Bronchial epithelial cell (primary cell): ENCODE measurements around the gene PLA2G4E. TPM values are rescaled to one million over a fixed set of nuclear protein-coding genes. Genes with fewer than 3 reads are reported as not detected.
A peak's percentile ranks its signal among the peaks of the same experiment; 100 is the strongest.

Experiments used
- DNase-seq: peaks from one replicate; pipeline ENCODE4 v3.0.0-alpha.2; 2010; ENCODE audit warnings: low read depth
- FAIRE-seq: peaks from 2 replicates; lab custom pipeline; 2011; peaks lifted over from hg19 to GRCh38; lab: Jason Lieb, UNC
- H3K27me3 ChIP-seq: 2 replicates; pipeline ENCODE4 v1.5.1; 2011; ENCODE audit warnings: low read length; ENCODE audit not compliant: control insufficient read depth, insufficient read depth
- H3K36me3 ChIP-seq: 2 replicates; pipeline ENCODE4 v1.5.1; 2011; ENCODE audit warnings: low read length; ENCODE audit not compliant: control insufficient read depth, insufficient read depth
- H3K4me3 ChIP-seq: 2 replicates; pipeline ENCODE4 v1.5.1; 2011; ENCODE audit warnings: mild to moderate bottlenecking, low read depth, low read length, control low read depth
- total RNA-seq: library from RNA; depleted of rRNA; stranded (reverse); fragments of >200 nt; gene quantifications from 2 replicates; pipeline ENCODE4 v1.2.1, GENCODE V29; 2014
- TF ChIP-seq, protein P1 (sequence below): IDR thresholded peaks from 2 replicates; pipeline ENCODE4 v1.5.1; 2011; ENCODE audit warnings: mild to moderate bottlenecking, moderate library complexity, low read length, control low read depth, inconsistent platforms; ENCODE audit not compliant: insufficient read depth, severe bottlenecking

The PLA2G4E gene
- total RNA-seq, 1 donor from 2014 or later: under 0.01 TPM

DNA sequence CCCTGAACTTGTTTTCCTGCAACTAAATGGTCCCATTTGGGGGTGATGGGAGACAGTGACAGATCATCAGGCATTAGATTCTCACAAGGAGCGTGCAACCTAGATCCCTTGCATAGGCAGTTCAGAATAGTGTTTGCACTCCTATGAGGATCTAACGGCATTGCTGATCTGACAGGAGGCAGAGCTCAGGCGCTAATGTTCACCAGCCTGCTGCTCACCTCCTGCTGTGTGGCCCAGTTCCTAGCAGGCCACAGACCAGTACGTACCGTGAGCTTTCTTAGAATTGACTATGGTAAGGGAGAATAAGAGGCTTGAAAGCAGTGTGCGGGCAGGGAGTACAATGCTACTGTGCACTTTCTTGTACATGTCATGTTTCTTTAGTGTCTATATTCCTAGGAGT lies 17.6 kb upstream of the PLA2G4E start:
- DNase-seq (no peak), FAIRE-seq (no peak)
- Histone ChIP-seq H3K36me3 (no peaks in the 10 kb centered on the region), H3K4me3 (no peak overlapping the region), H3K27me3 (no peaks in the 10 kb centered on the region)
- TF ChIP-seq, protein P1, sequence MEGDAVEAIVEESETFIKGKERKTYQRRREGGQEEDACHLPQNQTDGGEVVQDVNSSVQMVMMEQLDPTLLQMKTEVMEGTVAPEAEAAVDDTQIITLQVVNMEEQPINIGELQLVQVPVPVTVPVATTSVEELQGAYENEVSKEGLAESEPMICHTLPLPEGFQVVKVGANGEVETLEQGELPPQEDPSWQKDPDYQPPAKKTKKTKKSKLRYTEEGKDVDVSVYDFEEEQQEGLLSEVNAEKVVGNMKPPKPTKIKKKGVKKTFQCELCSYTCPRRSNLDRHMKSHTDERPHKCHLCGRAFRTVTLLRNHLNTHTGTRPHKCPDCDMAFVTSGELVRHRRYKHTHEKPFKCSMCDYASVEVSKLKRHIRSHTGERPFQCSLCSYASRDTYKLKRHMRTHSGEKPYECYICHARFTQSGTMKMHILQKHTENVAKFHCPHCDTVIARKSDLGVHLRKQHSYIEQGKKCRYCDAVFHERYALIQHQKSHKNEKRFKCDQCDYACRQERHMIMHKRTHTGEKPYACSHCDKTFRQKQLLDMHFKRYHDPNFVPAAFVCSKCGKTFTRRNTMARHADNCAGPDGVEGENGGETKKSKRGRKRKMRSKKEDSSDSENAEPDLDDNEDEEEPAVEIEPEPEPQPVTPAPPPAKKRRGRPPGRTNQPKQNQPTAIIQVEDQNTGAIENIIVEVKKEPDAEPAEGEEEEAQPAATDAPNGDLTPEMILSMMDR: no peak

DNA sequence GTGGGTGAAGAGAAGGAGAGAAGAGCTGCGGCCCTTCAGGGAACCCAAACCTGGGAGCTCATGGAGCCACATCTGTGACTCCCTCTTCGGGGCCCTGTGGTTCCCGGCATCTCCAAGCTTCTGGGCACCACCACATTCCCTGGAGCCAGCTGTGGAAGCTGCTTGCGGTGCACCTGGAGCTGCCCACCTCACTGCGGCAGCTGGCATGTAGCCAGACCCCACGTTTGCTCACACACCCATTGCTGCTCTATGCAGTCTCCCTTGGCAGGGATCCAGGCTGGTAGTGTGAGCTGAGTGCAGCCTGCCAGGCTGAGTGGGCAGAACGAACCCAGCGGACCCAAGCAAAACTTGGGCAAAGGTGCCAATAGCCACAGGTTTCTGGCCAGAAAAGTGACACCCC lies 16.8 kb upstream of the PLA2G4E start:
- DNase-seq (peak; percentile 72), FAIRE-seq (no peak)
- Histone ChIP-seq H3K27me3 (no peaks in the 10 kb centered on the region), H3K36me3 (no peaks in the 10 kb centered on the region), H3K4me3 (no peak overlapping the region)
- TF ChIP-seq, protein P1: no peak

DNA sequence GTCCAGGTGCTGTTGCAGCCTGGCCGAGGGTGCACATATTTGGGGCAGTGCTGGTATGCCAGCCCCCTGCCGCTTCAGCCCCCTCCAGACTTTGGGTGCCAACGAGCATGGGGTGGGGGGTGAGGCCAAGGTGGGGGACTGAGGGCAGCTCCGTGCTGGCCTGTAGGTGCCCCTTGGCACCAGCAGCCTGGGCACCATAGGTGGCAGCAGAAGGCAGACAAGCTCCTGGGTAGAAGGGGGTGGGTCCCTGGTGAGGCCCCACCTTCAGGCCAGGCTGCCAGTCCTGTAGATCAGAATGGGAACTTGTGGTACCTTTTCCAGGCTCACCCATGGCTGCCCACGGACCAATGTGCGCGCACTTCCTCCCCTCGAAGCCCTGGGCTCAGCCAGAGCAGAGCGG lies 16.1 kb upstream of the PLA2G4E start:
- TF ChIP-seq, protein P1: no peak
- DNase-seq (no peak), FAIRE-seq (no peak)
- no peak overlapping the region for H3K4me3 ChIP-seq
- H3K27me3 ChIP-seq: no peaks in the 10 kb centered on the region
- H3K36me3 ChIP-seq: no peaks in the 10 kb centered on the region

DNA sequence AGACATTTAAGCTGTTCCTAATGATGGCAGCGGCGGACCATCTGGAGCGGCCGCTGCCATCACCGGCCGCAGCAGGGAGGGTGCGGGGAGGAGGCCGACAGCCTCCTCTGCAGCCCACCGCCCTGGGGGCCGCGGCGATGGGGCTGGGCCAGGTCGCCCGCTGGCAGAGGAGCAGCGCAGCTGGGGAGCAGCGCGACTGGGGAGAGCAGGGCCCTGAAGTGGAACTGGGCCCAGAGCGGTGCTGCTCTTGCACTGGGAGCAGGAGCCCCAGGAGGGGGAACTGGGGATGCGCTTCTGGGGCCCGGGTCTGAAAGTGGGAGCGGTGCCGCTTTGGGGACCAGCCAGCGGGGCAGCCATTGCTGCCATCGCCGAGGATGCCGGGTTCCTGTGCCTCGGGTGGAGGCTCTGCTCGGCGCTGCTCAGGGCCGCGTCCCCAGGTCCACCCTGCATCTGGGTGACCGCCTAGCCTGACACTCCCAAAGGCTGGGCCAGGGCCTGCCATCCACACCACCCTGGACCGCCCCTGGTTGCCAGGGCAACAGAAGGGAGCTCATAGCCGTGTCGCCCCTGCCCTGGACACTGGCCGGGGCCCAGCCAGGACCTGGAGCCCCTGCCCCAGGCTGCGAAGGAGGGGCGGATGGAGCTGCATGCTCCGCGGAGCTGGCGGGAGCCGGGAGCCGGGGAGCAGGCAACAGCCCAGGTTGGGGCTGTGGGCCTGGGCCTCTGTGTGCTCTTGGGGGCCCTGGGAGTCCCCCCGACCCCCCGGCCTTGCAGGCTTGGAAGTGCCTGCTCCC lies 15.5 kb upstream of the PLA2G4E start:
- FAIRE-seq: no peak
- no peak for DNase-seq
- no peak overlapping the region for H3K4me3 ChIP-seq
- TF ChIP-seq, protein P1: no peak
- no peaks in the 10 kb centered on the region for H3K36me3 ChIP-seq
- H3K27me3 ChIP-seq: no peaks in the 10 kb centered on the region

DNA sequence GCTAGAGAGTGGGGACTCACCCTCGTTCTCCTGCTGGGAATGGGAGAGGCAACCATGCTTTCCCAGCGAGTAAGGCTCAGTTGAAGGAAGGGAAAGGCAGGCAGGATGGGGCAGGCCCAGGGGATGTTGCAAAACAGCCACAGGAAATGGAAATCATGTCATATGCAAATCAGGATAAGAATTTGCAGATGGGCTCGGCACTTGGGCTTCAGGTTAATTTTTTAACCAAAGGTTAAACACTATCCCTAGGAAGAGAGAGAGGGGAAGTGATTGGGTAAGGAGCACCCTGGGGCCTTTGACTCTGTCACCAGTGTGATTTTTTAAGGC lies 14.6 kb upstream of the PLA2G4E start:
- TF ChIP-seq, protein P1: no peak
- Histone ChIP-seq H3K4me3 (no peak overlapping the region), H3K36me3 (no peaks in the 10 kb centered on the region), H3K27me3 (no peaks in the 10 kb centered on the region)
- DNase-seq (peak; percentile 97), FAIRE-seq (no peak)
